Fibroblast of gingiva (primary cell): ENCODE measurements around the gene TNFAIP1.

Source experiments
- DNase-seq: peaks from one replicate; pipeline ENCODE4 v3.0.0-alpha.2; 2011; ENCODE audit warnings: low read depth

Gene TNFAIP1

GRCh38 chr17:28345419-28346198 lies 10.0 kb downstream of the TNFAIP1 start:
- DNase-seq = no peak

GRCh38 chr17:28346199-28346580 lies 10.6 kb downstream of the TNFAIP1 start:
- DNase-seq = no peak

DNA sequence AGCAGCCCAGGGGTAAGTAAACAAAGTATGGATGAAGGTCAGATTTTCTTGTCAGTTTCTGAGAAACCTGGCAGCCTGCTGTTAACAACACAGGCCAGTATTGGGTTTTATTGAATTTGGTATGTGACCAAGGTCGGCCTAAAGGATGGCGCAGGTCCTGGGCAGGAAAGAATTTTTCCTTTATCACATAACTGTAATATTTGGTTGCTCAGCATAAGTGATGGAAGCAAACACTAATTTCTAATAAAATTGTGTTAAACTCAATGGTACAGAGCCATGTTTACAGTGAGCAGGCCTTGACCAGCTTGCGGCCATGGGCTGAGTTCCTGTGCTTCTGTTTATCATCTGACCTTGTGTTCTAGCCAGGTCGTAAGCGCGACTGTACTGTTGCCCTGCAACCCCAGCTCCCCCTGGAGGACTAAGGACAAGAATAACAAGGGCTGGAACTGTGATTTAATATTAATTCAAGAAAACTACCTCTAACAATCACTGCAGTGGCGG lies 11.2 kb downstream of the TNFAIP1 start:
- DNase-seq = no peak

- DNase-seq = peak; percentile 89
Measured at GRCh38 chr17:28347261-28347891, 11.8 kb downstream of the TNFAIP1 start.

DNA sequence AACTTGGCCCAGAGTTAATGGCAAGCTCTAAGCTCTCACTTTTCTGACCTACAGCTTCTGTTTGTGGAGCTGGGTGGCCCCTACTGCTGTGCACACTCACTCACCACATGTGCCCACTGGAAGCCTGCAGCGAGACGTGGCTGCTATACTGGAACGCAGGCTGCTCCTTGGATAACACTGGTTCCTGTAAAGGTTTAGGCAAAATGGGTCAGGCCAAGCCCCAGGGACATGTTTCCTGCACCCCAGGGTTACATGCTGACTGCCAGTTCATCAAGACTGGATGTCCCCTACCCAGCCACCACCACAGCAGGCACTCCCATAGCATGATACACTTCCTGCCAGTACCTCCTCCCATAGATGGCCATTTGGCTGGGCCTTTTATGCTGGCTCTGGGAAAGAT lies 13.4 kb downstream of the TNFAIP1 start:
- DNase-seq = no peak

GRCh38 chr17:28350271-28350670 lies 14.7 kb downstream of the TNFAIP1 start:
- DNase-seq = no peak

- peak; percentile 96 for DNase-seq
Measured at GRCh38 chr17:28357061-28357900, 21.7 kb downstream of the TNFAIP1 start, which contains the start of gene POLDIP2. Gene POLDIP2, minus strand, starts transcription at chr17:28357527. Its CDS starts 79 bp downstream, at chr17:28357448.

- DNase-seq = no peak
Measured at GRCh38 chr17:28357901-28358197, 22.3 kb downstream of the TNFAIP1 start.

DNA sequence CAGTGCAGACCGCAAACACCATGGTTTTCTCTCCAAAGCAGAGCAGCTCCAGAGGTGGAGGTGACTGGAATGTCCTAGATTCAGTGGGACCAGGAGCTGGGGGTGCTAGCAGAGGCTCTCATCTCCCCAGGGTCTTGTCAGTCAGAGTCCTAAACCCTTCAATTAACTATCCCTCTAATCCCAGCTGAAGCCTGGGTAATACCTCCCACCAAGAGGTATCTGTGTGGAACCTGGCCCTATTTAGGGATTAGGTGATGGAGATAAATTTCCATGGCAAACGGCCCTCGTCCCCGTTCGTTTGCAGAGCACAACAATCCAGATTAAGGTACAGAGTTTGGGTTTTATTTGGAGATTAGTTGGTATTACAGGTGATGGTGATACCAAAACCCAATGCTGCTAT lies 27.6 kb downstream of the TNFAIP1 start:
- no peak for DNase-seq

- DNase-seq = no peak
Measured at GRCh38 chr17:28363776-28364650, 28.5 kb downstream of the TNFAIP1 start.

DNA sequence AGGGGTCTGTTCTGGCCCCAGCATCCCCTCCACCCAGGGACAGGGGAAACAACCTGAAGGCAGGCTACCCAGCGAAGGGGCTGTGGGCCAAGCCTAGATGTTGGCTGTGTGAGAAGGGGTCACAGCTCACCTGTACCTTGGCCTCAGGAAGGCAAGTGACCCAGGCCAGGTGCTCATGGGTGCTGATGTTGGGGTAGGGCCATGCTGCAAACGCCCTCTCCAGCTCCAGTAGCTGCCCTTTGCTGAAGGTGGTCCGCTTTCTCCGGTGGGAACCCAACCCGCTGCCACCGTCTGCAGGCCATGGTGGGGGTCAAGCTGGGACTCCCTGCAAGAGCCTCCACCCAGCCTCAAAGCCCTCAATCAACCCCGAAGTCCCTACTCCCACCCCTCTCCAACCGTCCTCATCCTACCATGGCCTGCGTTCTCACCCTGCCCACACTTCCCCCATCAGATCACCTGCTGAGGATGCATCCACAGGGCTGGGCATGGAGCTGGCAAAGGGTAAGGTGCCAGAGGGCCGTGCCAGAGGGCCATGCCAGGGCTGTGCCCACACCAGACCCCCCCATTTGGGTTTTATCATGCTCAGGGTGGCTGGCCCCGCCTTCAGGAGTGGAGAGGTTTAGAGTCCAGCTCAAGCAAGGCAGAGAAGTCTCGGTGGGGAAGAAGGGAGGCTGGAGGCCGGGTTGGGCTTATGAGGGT lies 29.3 kb downstream of the TNFAIP1 start, which contains the start of gene SEBOX:
Gene SEBOX (minus strand): TSS at position 535 of the 699 bp plus-strand sequence. CDS start 48 bp downstream, at position 487.
- DNase-seq = no peak

GRCh38 chr17:28365487-28365886 lies 29.9 kb downstream of the TNFAIP1 start:
- no peak for DNase-seq

GRCh38 chr17:28366605-28367004 lies 31.0 kb downstream of the TNFAIP1 start:
- no peak for DNase-seq

DNA sequence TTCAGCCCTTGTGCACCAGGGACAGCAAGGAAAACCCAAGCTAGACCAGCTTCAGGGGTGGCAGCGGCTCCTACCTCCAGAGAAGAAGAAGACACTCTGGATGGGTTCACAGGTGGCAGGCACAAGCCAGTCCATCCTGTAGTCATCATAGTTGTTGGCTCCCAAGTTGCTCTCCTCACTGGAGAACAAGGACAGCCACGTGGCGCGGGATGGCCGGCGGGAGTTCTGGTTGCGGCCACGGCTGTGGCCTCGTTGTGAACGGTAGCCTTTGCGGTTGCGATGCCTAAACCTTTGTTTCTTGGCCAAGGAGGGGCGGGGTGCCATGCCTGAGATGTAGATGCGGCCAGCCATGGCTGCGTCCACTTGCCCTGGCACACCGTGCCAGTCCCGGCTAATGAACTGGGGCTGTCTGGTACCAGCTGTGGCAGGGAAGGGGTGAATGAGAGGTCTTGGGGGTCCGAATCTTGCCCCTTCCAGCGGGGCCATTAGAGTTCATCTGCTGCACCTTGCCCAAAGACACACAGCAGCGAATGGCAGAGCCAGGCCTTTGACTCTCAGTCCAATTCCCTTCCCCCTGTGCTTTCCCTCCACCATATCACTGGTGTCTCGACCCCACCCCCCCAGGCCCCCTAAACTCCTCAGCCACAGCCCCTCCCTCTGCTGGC lies 32.2 kb downstream of the TNFAIP1 start:
- DNase-seq = no peak

- DNase-seq = no peak
Measured at GRCh38 chr17:28368306-28368831, 32.8 kb downstream of the TNFAIP1 start.

- DNase-seq = no peak
Measured at GRCh38 chr17:28368915-28369683, 33.5 kb downstream of the TNFAIP1 start.

DNA sequence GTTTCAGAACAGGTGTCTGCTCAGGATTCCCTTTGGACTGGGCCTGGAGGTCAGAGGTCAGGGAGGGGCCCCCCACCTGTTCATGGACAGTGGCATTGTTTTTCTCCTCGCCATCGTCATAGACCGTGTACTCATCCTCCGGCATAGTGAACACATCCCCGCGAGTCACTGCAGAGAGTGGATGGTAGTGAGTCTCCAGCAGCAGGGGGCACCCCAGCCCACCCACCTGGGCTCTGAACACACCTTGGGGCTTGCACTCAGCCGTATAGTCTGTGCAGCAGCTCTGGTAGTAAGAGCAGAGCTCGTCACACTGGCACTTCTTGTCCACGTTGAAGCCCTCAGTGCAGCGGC lies 34.1 kb downstream of the TNFAIP1 start:
- no peak for DNase-seq

DNA sequence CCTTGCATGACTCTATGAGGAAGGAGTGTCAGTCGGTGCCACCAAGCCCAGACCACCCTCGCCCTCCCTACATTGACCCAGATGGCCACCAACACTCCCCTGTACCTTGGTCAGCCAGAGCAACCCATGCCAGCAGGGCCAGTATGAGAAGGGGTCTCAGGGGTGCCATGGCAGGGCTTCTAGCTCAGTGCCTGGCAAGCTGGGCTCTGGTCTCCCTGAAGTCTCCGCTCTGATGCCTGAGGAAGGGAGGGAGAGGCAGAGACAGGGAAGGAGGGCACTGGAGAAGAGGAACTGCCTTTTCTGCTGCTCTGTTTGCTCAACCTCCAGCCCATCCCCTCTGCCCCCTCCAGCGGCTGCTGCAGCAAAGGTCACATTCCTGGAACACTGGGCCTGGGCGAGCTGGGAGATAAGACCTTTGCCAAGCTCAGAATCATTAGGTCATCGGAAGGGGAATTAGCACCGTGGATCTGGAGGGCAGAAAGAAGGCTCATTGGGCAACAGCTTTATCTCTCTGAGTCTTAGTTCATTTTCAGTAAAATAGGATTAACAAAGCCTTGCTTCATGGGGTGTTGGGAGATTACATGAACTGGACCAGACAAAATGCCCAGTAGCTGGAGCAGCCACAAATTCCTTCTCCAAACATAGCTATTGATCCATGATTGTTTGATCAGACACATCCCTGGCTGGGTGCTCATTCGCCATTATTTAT lies 34.6 kb downstream of the TNFAIP1 start, which contains the start of gene VTN:
Gene VTN (minus strand): TSS at position 273 of the 709 bp plus-strand sequence. CDS start 104 bp downstream, at position 169.
- DNase-seq = no peak

DNA sequence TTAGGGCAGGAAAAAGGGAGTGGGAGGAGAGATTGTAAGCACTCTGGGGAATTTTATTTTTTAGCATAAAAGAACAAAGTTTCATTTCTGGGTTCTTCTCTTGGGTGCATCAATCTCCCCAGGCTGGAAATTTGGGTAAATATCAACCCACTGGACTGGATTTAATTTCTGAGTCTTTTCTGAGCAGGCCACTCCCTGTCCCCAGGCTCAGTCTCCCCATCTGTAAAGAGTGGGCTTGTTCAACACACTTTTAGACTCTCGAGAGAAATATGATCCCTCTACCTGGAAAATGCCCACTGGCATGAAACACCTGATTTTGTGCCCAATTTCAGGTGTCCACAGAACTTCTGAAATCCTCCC lies 35.2 kb downstream of the TNFAIP1 start:
- no peak for DNase-seq
